ENCODE results near the gene CMIP.

The CMIP gene

DNA sequence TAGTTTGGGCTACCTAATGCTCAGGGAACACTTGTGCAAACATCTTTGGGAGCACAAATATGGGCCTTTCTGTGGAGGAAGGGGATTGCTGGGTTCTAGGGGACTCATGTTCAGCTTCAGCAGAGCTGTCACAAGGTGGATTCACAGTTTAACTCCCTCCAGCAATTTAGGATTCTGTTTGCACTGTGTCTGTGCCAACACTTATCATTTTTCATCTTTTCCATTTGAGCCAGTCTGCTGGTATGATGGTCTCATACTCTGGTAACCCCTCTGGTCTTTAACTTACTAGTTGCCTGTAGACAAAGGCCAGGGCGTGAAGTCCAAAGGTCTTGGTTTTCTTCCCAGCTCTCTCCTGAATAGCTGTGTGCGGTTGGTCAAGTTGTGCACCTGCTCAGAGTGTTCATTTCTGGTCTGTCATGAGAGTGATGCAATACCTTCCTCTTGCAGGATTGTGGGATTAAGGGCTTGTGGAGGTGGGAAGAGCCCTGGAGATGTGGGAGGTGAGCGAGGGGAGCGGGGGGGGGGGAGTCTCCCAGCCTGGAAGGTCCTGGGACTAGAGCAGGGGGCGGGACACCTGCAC lies 152.6 kb downstream of the CMIP start:
- Histone ChIP-seq H3K27me3 (ENCODE audit: low read depth, low read length) (no peaks in the 10 kb centered on the region), H3K9me3 (ENCODE audit: control insufficient read depth in 1 of 2, low read length in 2 of 2) (no peaks in the 10 kb centered on the region), H3K4me3 (ENCODE audit: low read depth in 1 of 2, low read length in 2 of 2) (no peak overlapping the region), H3K36me3 (ENCODE audit: control insufficient read depth in 1 of 2, insufficient read depth in 2 of 2, low read length in 2 of 2) (no peaks in the 10 kb centered on the region), H3K4me1 (ENCODE audit: control insufficient read depth in 1 of 2, insufficient read depth in 2 of 2, low read length in 2 of 2) (peaks cover 4 to 13% of the 10 kb centered on the region in 2 donors), H3K27ac (ENCODE audit: low read length) (no peak overlapping the region)

DNA sequence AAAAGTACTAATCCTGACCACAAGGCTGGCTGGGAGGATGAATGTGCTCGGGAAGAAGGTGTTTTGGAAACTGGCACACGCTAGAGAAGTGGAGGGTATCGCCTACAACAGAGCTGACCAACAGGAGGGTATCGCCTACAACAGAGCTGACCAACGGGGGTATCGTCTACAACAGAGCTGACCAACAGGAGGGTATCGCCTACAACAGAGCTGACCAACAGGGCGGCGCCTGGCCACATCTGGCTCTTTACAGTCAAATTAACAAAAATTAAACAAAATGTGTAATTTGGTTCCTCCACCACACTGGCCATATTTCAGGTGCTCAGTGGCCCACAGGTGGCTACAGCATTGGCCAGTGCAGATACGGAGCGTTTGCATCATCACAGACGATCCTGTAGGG lies 153.5 kb downstream of the CMIP start:
- Histone ChIP-seq H3K27me3 (ENCODE audit: low read depth, low read length) (no peaks in the 10 kb centered on the region), H3K36me3 (ENCODE audit: control insufficient read depth in 1 of 2, insufficient read depth in 2 of 2, low read length in 2 of 2) (no peaks in the 10 kb centered on the region), H3K4me3 (ENCODE audit: low read depth in 1 of 2, low read length in 2 of 2) (no peak overlapping the region), H3K9me3 (ENCODE audit: control insufficient read depth in 1 of 2, low read length in 2 of 2) (no peaks in the 10 kb centered on the region), H3K4me1 (ENCODE audit: control insufficient read depth in 1 of 2, insufficient read depth in 2 of 2, low read length in 2 of 2) (peaks cover 4 to 5% of the 10 kb centered on the region in 2 donors), H3K27ac (ENCODE audit: low read length) (no peak overlapping the region)

DNA sequence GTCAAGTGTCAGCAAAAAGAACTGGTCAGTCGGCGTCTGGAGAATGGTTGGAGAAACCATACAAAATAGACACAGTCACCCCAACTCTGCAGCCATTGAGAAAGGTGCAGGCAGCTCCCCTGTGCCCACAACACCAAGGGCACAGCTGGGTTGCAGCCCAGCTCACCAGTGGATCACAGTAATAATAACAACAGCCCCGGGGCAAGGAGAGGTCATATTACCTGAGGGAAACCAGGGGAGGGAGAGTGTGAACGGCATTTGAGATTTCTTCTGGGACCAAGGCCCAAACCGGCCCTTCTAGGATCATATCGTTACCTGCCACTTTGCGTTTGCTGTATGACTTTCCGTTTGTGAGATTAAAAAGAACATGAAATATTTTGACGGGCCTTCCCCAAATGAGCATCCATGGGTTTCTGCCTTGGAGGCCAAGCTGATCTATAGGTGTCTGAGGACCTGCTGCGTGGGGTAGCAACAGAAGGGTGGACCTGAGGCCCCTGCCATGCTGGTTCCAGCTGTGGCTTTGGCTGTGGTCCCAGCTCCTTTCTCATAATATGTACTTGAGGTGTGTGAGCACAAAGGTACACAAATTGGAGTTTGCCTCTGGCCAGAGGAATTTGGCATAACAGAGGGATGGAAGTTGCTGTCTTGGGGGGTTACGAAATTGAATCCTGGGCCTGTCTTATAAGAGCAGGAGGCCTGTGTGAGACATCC lies 154.6 kb downstream of the CMIP start:
- no peaks in the 10 kb centered on the region for H3K9me3 ChIP-seq (ENCODE audit: control insufficient read depth in 1 of 2, low read length in 2 of 2)
- H3K27ac ChIP-seq (ENCODE audit: low read length), result no peak overlapping the region
- H3K4me1 ChIP-seq (ENCODE audit: control insufficient read depth in 1 of 2, insufficient read depth in 2 of 2, low read length in 2 of 2), result peaks cover 0 to 4% of the 10 kb centered on the region in 2 donors
- no peak overlapping the region for H3K4me3 ChIP-seq (ENCODE audit: low read depth in 1 of 2, low read length in 2 of 2)
- H3K36me3 ChIP-seq (ENCODE audit: control insufficient read depth in 1 of 2, insufficient read depth in 2 of 2, low read length in 2 of 2), result no peaks in the 10 kb centered on the region
- no peaks in the 10 kb centered on the region for H3K27me3 ChIP-seq (ENCODE audit: low read depth, low read length)

DNA sequence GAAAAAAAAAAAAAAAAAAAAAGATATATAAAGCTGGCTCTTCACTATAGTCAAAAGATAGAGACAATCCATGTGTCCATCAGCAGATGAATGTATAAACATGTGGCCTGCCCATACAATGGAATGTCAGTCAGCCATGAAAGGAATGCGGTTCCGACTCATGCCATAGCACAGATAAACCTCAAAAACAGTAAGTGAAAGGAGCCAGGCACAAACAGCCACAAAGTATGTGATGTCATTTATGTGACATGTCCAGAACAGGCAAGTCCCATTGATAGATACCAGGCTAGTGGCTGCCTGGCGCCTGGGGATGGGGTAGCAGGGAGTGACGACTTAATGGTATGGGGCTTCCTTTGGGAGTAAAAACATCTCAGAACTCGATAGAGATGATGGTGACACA lies 155.7 kb downstream of the CMIP start:
- H3K27ac ChIP-seq (ENCODE audit: low read length), result no peak overlapping the region
- H3K27me3 ChIP-seq (ENCODE audit: low read depth, low read length), result no peaks in the 10 kb centered on the region
- no peaks in the 10 kb centered on the region for H3K9me3 ChIP-seq (ENCODE audit: control insufficient read depth in 1 of 2, low read length in 2 of 2)
- no peak overlapping the region for H3K4me3 ChIP-seq (ENCODE audit: low read depth in 1 of 2, low read length in 2 of 2)
- peaks cover 0 to 4% of the 10 kb centered on the region in 2 donors for H3K4me1 ChIP-seq (ENCODE audit: control insufficient read depth in 1 of 2, insufficient read depth in 2 of 2, low read length in 2 of 2)
- H3K36me3 ChIP-seq (ENCODE audit: control insufficient read depth in 1 of 2, insufficient read depth in 2 of 2, low read length in 2 of 2), result no peaks in the 10 kb centered on the region

DNA sequence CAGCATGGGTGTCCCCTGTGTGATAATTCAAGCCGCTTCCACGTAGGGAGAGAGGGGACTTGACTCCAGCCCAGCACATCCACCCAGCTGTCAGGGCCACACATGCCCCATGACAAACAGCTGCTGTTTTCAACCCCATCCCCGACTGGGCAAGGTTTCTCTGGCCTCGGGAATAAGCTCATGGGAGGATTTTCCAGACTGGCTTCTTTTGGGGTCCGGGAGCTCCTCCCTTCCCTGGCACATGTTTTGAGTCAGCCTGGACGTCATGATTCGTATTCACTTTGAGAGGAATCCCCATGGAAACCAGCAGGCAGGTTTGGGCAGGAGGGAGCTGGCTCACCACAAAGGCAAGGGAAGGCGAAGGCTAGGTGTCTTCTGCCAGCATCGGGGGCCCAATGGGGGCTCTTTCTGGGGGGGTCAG lies 156.4 kb downstream of the CMIP start:
- peaks cover 0 to 4% of the 10 kb centered on the region in 2 donors for H3K4me1 ChIP-seq (ENCODE audit: control insufficient read depth in 1 of 2, insufficient read depth in 2 of 2, low read length in 2 of 2)
- no peaks in the 10 kb centered on the region for H3K27me3 ChIP-seq (ENCODE audit: low read depth, low read length)
- H3K4me3 ChIP-seq (ENCODE audit: low read depth in 1 of 2, low read length in 2 of 2), result no peak overlapping the region
- H3K9me3 ChIP-seq (ENCODE audit: control insufficient read depth in 1 of 2, low read length in 2 of 2), result no peaks in the 10 kb centered on the region
- no peak overlapping the region for H3K27ac ChIP-seq (ENCODE audit: low read length)
- no peaks in the 10 kb centered on the region for H3K36me3 ChIP-seq (ENCODE audit: control insufficient read depth in 1 of 2, insufficient read depth in 2 of 2, low read length in 2 of 2)

DNA sequence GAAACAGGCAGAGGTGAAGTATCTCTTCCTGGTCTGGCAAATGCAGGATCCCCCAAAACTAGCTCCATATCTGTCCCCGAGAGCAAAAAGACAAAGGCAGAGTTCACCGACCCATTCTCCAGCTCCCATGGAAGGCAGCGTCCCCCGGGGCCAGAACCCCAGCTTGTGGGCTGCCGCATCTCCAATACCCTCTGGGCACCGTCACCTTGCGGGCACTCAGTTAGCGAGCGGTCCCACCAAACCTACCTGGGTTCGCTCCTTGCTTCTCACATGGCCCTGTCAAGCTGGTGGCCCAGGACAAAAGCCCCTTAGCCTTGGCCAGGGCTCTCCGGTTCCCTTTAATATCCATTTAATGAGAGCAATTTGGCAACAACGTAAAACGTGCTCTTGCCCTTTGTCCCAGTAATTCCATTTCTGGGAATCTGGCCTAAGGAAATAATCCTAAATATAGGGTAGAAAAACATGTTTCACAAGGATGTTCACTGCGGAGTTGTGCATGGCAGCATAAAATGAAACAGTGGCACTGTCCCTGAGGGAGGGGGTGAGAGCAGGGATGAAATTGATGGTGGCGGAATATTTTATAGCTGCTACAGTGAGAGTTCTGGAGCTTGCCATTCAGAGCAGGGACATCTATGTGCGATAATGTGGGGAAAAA lies 157.1 kb downstream of the CMIP start:
- no peaks in the 10 kb centered on the region for H3K36me3 ChIP-seq (ENCODE audit: control insufficient read depth in 1 of 2, insufficient read depth in 2 of 2, low read length in 2 of 2)
- peak overlapping the region; percentile 67 for H3K27ac ChIP-seq (ENCODE audit: low read length)
- H3K27me3 ChIP-seq (ENCODE audit: low read depth, low read length), result no peaks in the 10 kb centered on the region
- H3K9me3 ChIP-seq (ENCODE audit: control insufficient read depth in 1 of 2, low read length in 2 of 2), result no peaks in the 10 kb centered on the region
- peaks cover 0 to 4% of the 10 kb centered on the region in 2 donors for H3K4me1 ChIP-seq (ENCODE audit: control insufficient read depth in 1 of 2, insufficient read depth in 2 of 2, low read length in 2 of 2)
- no peak overlapping the region for H3K4me3 ChIP-seq (ENCODE audit: low read depth in 1 of 2, low read length in 2 of 2)

DNA sequence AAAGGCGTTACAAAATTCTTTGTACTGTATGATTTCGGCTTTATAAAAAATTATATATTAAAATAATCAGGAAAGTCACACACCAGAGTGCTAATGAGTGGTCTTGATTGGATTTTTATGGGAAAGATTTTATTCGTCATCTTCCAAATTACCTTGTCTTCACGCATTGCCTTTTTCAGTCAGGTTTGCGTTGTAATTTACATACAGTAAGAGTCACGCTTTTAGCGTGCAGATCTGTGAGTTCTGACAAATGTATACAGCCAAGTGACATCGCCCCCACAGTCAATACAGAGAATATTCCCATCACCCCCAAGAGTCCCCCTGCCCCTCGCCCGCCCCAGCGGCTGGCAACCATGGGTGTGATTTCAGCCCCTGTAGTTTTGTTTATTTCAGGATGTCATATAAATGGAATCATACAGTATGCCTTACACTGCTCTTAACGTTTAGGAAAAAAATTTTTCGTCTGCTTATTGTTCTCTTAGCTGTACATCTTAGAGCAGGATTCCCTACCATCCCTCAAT lies 157.7 kb downstream of the CMIP start:
- no peaks in the 10 kb centered on the region for H3K9me3 ChIP-seq (ENCODE audit: control insufficient read depth in 1 of 2, low read length in 2 of 2)
- H3K4me1 ChIP-seq (ENCODE audit: control insufficient read depth in 1 of 2, insufficient read depth in 2 of 2, low read length in 2 of 2), result peaks cover 0 to 4% of the 10 kb centered on the region in 2 donors
- no peaks in the 10 kb centered on the region for H3K36me3 ChIP-seq (ENCODE audit: control insufficient read depth in 1 of 2, insufficient read depth in 2 of 2, low read length in 2 of 2)
- peak overlapping the region; percentile 65 for H3K27ac ChIP-seq (ENCODE audit: low read length)
- no peak overlapping the region for H3K4me3 ChIP-seq (ENCODE audit: low read depth in 1 of 2, low read length in 2 of 2)
- H3K27me3 ChIP-seq (ENCODE audit: low read depth, low read length), result no peaks in the 10 kb centered on the region

DNA sequence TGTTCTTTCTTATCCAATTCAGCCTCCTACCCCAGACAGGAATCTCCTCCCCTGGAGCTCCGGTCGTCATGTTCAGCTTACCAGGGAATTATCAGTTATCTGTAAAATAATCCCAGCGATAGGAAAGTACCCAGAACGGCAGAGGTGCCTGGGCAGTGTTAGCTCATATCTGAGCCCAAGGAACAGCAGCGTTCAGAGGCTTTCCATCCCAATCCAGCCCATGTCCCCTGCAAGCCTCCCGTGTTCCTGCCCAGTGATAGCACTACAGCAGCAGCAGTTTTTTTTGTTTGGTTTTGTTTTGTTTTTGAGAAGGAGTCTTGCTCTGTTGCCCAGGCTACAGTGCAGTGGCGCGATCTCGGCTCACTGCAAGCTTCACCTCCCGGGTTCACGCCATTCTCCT lies 158.2 kb downstream of the CMIP start:
- peaks cover 0 to 4% of the 10 kb centered on the region in 2 donors for H3K4me1 ChIP-seq (ENCODE audit: control insufficient read depth in 1 of 2, insufficient read depth in 2 of 2, low read length in 2 of 2)
- peak overlapping the region; percentile 65 for H3K27ac ChIP-seq (ENCODE audit: low read length)
- H3K4me3 ChIP-seq (ENCODE audit: low read depth in 1 of 2, low read length in 2 of 2), result no peak overlapping the region
- peaks cover 0 to 3% of the 10 kb centered on the region in 2 donors for H3K36me3 ChIP-seq (ENCODE audit: control insufficient read depth in 1 of 2, insufficient read depth in 2 of 2, low read length in 2 of 2)
- no peaks in the 10 kb centered on the region for H3K9me3 ChIP-seq (ENCODE audit: control insufficient read depth in 1 of 2, low read length in 2 of 2)
- H3K27me3 ChIP-seq (ENCODE audit: low read depth, low read length), result no peaks in the 10 kb centered on the region

DNA sequence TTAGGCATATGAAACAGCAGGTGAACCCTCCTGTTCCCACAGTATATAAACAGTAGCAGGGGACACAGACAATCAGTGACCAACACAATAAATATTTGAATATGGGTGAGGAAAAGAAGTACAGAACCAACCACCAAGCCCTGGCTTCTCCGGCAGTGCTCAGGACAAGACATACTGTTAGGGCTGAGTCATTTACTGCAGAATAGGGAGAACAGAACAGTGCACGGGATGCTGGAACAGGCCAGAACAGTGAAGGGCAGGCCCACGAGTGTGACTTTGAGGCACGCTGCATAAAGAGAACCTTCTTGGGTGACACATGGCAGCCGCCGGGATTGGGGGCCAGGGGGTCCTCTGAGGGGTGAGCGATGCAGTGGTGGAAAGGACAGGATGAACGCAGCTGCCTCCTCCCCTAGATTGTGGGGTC lies 160.4 kb downstream of the CMIP start:
- no peak overlapping the region for H3K4me3 ChIP-seq (ENCODE audit: low read depth in 1 of 2, low read length in 2 of 2)
- no peaks in the 10 kb centered on the region for H3K9me3 ChIP-seq (ENCODE audit: control insufficient read depth in 1 of 2, low read length in 2 of 2)
- peaks cover 11 to 19% of the 10 kb centered on the region in 2 donors for H3K4me1 ChIP-seq (ENCODE audit: control insufficient read depth in 1 of 2, insufficient read depth in 2 of 2, low read length in 2 of 2)
- no peaks in the 10 kb centered on the region for H3K27me3 ChIP-seq (ENCODE audit: low read depth, low read length)
- H3K36me3 ChIP-seq (ENCODE audit: control insufficient read depth in 1 of 2, insufficient read depth in 2 of 2, low read length in 2 of 2), result peaks cover 0 to 8% of the 10 kb centered on the region in 2 donors
- peak overlapping the region; percentile 23 for H3K27ac ChIP-seq (ENCODE audit: low read length)

DNA sequence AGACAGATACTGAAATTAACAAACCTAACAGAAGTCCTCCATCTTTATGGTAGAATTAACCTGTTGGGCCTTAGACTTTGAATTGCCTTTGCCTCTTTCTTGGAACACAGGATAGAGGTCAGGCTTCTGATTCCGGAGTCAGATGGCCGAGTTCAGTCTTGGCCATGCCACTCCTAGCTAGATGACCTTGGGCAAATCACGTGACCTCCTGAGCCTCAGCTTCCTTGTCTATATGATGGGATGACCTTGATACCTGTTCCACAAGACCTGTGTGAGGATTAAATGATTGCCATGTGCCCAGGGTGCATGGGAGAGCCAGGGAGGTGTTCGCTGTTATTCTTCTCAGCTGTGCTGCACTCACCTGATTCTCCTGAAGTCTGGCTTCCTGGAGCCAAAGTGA lies 161.4 kb downstream of the CMIP start:
- Histone ChIP-seq H3K27me3 (ENCODE audit: low read depth, low read length) (no peaks in the 10 kb centered on the region), H3K27ac (ENCODE audit: low read length) (no peak overlapping the region), H3K36me3 (ENCODE audit: control insufficient read depth in 1 of 2, insufficient read depth in 2 of 2, low read length in 2 of 2) (peaks cover 0 to 8% of the 10 kb centered on the region in 2 donors), H3K9me3 (ENCODE audit: control insufficient read depth in 1 of 2, low read length in 2 of 2) (no peaks in the 10 kb centered on the region), H3K4me1 (ENCODE audit: control insufficient read depth in 1 of 2, insufficient read depth in 2 of 2, low read length in 2 of 2) (peaks cover 8 to 30% of the 10 kb centered on the region in 2 donors), H3K4me3 (ENCODE audit: low read depth in 1 of 2, low read length in 2 of 2) (no peak overlapping the region)

DNA sequence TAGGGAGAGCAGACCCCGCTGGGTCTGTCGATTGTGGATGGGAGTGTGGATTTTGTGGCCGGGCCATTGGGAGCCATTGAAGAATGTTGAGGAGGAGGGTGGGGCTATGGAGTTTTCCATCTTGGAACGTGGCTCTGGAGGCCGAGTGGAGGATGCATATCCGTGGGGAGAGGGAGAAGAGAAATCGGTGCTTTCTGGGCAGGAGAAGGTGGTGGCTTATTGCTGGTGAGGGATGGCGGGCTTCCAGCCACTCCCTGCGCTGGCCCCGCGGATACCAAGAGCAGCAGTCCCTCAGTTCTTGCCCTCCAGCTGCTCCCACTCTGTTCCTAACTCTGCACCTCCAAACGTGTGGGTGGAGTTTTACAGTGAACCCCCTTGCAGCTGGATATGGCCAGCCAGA lies 162.4 kb downstream of the CMIP start:
- Histone ChIP-seq H3K4me1 (ENCODE audit: control insufficient read depth in 1 of 2, insufficient read depth in 2 of 2, low read length in 2 of 2) (peaks cover 8 to 32% of the 10 kb centered on the region in 2 donors), H3K36me3 (ENCODE audit: control insufficient read depth in 1 of 2, insufficient read depth in 2 of 2, low read length in 2 of 2) (peaks cover 0 to 8% of the 10 kb centered on the region in 2 donors), H3K27ac (ENCODE audit: low read length) (no peak overlapping the region)

More for the DNA sequence above, 162.4 kb downstream of the CMIP start:
- Histone ChIP-seq H3K9me3 (ENCODE audit: control insufficient read depth in 1 of 2, low read length in 2 of 2) (no peaks in the 10 kb centered on the region), H3K4me3 (ENCODE audit: low read depth in 1 of 2, low read length in 2 of 2) (no peak overlapping the region), H3K27me3 (ENCODE audit: low read depth, low read length) (no peaks in the 10 kb centered on the region)

All from muscle layer of duodenum (tissue), 2 donors.